GM18907 (cell line): Measurements from ENCODE around the gene NOL4L.
"Not testable (repeated sequence)": the region's sequence is repeated elsewhere in the genome, so short reads cannot be mapped to it uniquely, and the experiment has no call there.

ENCODE experiments used
- ATAC-seq: cut with Tn5 transposase; IDR thresholded peaks from one replicate; pipeline ENCODE4 v1.9.1; 2021; ENCODE audit warnings: mild to moderate bottlenecking, moderate library complexity; ENCODE audit not compliant: unreplicated experiment

The NOL4L gene

DNA sequence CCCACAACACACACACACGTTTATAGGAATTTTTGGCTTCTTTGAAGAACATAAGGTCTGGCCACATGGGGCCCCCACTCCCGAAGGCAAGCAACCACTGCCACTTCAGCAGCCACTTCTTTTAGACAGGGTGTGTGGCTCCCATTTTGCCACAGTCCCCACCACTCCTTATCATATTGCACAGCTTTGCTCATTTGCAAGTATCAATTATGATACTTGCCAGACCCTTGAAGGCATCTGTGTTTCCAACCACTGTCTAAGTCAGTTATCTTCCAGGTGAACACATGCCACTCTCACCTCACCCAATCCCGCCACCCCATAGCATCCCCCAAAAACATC is 73.1 kb downstream of the NOL4L start:
- no peak for ATAC-seq

DNA sequence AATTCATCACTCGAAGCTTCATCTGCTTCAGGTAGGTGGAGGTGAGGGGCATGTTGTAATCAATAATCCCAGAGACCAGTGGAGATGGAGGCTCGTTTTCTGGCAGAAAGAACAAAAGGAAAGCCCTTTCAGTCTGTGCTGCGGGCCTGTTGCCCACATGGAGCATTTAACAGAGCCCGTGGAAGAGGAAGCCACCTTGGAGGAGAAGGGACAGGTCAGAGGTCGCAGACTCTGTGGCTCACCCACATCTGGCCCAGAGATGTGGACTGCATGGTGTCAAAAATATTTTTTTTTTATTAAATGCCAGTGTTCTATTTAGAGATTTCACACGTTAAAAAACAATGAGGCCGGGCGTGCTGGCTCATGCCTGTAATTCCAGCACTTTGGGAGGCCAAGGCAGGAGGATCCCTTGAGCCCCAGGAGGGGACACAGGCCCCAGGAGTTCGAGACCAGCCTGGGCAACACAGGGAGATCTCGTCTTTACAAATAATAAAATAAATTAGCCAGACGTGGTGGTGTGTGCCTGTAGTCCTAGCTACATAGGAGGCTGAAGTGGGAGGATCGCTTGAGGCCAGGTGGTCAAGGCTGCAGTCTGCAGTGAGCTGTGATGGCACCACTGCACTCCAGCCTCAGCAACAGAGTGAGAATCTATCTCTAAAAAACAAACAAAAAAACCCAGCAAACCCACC is 73.6 kb downstream of the NOL4L start:
- ATAC-seq, result no peak

DNA sequence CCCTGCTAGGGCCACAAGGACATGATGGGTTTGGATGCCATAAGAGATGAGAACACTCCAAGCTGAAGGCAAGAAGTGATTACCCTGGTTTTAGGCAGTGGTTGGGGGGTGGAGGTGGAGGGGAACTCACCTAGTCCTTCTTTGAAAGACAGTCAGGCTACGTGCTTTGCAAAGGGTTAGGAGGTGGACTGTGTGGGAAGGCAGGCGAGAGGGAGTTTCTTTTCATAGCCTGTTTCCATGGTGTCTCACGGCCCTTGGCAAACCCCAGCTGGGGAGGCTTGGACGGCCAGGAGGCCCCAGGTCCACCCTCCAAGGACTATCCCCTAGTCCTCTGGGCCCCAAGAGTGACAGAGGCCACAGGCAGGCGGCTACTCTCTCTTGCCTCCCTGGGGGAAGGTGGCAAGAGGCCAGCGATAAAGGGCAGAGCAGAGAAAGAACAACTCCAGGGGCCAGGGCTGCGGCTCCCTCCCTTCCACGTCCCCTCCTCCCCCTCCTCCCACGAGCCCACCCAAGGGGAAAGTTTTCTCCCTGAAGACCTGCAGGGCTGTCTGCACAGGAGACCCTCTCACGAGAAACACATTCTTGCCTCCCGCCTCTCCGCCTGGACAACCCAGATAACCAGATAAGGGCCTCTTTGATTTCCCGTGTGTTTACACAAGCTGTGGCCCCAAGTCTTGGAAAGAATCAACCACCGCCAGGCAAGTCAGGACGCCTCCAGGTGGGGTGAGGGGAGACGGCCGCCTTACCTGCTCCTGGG is 74.4 kb downstream of the NOL4L start:
- no peak for ATAC-seq

DNA sequence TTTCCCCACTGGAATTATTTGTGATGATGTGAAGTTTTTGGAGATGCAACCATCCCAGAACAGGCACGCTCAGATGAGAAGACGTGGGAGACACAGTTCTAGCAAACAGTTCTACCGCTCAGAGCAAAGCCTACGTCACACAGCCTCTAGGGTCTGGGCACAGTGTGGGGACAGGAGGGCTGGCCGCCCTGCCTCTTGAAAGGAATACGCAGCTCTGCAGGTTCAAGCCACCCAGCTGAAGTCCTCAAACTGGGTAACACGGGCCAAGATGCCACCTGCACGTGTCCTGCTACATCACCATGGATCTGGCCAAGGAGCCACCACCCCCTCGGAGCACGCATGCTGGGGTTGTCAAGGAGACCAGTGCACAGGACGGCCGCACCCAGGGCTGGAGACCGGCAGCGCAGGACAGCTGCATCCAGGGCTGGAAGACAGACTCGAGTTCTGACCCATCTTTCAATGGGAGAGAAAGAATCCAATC is 75.0 kb downstream of the NOL4L start:
- no peak for ATAC-seq

DNA sequence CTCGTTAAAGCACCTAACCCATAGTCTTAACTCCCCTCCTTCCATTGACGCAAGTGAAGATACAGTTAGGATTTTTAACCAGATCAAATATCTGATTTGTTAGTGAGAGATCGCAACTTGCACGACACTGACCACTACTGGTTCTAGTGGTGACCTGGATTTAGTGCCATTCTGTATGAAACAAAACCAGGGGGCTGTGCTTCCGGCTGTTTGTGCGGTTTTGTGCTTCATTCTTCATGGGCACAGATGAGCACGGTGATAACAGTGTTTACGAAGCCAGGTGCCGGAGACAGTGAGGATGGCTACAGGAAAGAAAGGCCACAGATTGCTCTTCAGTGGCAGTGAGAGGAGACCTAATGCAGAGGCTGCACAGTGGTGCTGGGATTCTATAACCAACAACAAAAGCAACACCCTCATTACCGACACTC is 75.5 kb downstream of the NOL4L start:
- peak; percentile 70 for ATAC-seq

GRCh38 chr20:32508775-32509119 is 76.4 kb downstream of the NOL4L start:
- no peak for ATAC-seq

DNA sequence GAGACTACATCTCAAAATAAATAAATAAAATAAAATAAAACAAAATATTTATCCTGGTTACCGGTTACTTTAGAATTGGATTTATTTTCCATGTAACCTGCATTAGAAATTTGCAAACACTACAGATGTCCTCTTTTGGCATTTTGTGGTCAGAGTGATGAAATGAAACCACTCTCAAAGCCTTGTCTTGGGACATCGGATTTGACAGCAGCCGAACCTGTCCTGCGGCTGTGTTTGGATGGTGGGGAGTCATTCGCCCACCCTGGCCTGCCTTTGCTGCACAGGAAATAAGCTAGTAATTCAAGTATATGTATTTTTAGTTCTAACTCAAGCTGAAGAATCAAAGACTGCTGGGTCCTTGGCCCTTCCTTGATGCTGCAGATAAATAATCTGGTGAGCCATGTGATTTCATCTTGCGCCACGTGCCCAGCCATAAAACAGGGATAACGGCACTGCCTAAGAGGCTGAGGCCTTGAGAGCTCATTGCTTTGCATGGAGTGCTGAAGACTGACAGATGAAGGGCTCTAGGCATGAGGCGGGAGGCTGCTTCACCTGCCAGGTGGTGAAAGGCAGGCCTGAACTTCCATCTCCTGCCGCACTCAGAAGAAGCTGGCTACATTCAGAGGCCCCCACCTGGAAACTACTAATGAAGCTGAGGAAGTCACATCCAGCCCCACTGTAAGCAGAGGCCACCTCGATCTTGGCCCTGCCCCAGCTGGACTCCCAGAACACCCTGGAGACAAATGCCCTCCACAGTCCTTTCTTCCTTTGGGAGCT is 76.9 kb downstream of the NOL4L start:
- ATAC-seq, result no peak

GRCh38 chr20:32506721-32507120 is 78.4 kb downstream of the NOL4L start:
- no peak for ATAC-seq

GRCh38 chr20:32505723-32506473 is 79.2 kb downstream of the NOL4L start:
- ATAC-seq, result no peak

DNA sequence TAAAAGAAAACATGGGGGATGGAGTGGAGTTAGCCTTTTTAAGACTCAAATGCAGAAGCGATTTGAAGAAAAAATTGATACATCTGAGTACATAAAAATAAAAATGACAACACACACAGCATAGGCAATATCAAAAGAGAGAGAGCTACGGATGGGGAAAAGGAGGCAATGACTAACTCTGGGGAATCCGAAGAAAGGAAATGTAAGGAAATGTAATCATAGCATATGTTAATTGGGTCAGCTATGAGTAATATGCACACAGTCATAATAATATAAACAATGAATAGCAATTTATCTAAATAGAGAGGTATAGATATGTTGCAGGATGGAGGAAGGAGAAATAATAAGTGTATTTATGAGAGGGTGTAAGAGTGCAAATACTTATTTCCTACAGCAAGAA is 83.4 kb downstream of the NOL4L start:
- no peak for ATAC-seq

DNA sequence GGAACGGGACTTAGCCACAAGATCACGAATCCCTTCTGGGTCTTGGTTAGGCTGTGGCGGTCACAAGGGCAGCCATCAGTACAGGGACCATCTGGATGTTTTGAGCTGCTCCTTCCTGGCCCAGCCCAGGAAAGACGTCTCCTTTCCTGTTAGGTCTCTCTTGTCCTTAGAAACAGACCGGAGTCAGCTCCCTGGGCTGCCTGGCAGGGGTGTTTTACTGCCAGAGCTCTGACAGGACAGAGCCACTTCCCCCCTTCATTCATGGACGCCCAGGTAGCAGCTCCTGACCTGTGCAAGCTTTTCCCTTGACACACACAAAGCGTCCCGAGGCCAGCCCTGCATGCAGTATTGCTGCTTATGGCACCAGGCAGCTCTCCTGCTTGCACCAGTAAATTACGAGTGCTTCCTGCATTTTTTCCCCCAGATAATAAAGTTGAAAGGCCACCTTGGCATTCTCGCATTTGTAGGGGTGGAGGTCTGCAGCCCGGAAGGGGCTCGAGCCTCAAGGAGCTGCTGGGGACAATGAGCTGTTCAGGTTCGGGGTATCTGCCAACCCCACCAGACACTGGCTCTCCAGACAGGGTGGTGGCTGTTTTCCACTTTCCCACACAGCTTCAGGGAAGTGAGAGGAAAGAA is 87.4 kb downstream of the NOL4L start:
- no peak for ATAC-seq

GRCh38 chr20:32496811-32497533 is 88.2 kb downstream of the NOL4L start:
- ATAC-seq, result no peak

DNA sequence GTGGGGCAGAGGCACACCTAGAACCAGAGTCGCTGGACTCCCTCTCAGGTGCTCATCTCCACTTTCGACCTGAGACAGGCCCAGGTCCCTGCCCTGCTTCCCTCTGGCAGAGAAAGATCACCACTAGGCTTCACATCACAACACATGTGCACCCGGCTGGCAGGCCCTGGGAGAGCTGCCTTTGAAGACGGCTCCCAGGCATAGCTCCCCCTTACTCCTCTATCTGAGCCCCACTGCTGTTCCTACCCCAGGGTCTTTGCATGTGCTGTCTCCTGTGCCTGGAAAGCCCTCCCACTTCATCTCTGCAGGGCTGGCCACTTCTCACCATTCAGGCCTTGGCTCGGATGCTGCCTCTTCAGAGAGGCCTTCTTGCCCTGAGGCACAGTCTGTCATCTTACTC is 89.2 kb downstream of the NOL4L start:
- ATAC-seq, result no peak

GRCh38 chr20:32495217-32495565 is 89.9 kb downstream of the NOL4L start:
- ATAC-seq, result no peak

- no peak for ATAC-seq
Observed at GRCh38 chr20:32494483-32495216, 90.5 kb downstream of the NOL4L start.

DNA sequence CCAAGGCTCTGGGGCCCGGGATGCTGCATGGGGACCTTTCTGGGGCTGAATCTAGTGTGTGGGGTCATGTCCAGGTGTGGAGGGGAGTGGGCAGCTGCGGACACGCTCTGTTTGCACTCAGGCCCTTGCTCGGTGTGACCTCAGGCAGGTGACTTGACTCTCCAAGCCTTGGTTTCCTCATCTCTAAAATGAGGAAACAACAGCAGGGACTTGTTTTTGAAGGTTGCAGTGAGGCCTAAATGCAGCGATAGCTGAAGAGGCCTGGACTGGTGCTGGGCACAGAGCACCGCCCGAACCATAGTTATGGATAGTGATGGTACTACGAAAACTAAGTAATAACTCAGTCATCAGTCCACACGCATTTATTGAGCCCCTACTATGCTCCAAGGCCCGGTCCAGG is 91.8 kb downstream of the NOL4L start:
- no peak for ATAC-seq

DNA sequence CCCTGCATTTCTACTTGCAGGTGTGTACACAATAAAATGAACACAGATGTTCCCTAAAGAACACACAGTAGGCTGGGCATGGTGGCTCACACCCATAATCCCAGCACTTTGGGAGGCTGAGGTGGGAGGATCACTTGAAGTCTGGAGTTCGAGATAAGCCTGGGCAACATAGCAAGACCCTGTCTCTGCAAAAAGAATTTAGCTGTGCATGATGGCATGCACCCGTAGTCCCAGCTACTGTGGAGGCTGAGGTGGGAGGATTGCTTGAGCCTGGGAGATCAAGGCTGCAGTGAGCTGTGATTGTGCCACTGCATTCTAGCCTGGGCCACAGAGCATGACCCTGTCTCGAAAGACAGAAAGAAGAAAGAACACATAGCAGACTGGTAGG is 93.4 kb downstream of the NOL4L start:
- not testable (repeated sequence) for ATAC-seq

GRCh38 chr20:32490942-32491763 is 94.0 kb downstream of the NOL4L start:
- no peak for ATAC-seq
